Brain microvascular endothelial cell (primary cell): ENCODE data around the gene GALNT16.

Experiments used
- DNase-seq: peaks from one replicate; pipeline ENCODE4 v3.0.0-alpha.2; 2020
- H3K27ac ChIP-seq: fragments of 250-450 bp; sonication (Bioruptor Pico); 2 replicates; pipeline ENCODE4 v1.5.1; 2020; ENCODE audit warnings: mild to moderate bottlenecking, moderate library complexity
- H3K27me3 ChIP-seq: fragments of 250-450 bp; sonication (Bioruptor Pico); replicated peaks from 2 replicates; pipeline ENCODE4 v1.5.1; 2020; ENCODE audit warnings: mild to moderate bottlenecking
- H3K36me3 ChIP-seq: fragments of 250-450 bp; sonication (Bioruptor Pico); replicated peaks from 2 replicates; pipeline ENCODE4 v1.5.1; 2020; ENCODE audit warnings: mild to moderate bottlenecking
- H3K4me3 ChIP-seq: 2 replicates; pipeline ENCODE4 v1.5.1; 2011; ENCODE audit warnings: low read depth, mild to moderate bottlenecking, control low read depth, low read length, moderate library complexity
- CTCF ChIP-seq: IDR thresholded peaks from 2 replicates; pipeline ENCODE4 v1.5.1; 2011; ENCODE audit warnings: low read depth, mild to moderate bottlenecking, moderate library complexity, low read length, control low read depth, inconsistent platforms; ENCODE audit errors: missing control alignments
- in situ Hi-C: cut with HindIII; loops from 2 replicates; pipeline ENCODE4 v1.10.0; 2017; ENCODE audit warnings: low sequenced_read_pairs, low pct_ligation_motif_present

Gene GALNT16

GRCh38 chr14:69318901-69319475 lies 59.0 kb downstream of the GALNT16 start:
- no peak overlapping the region for H3K4me3 ChIP-seq
- DNase-seq: no peak
- no peak overlapping the region for H3K27ac ChIP-seq
- no peak for TF ChIP-seq CTCF
- H3K36me3 ChIP-seq: no peaks in the 10 kb centered on the region
- in situ Hi-C loops: no loop called here
- no peaks in the 10 kb centered on the region for H3K27me3 ChIP-seq

GRCh38 chr14:69319911-69320310 lies 60.0 kb downstream of the GALNT16 start:
- no peak for DNase-seq
- in situ Hi-C loops: no loop called here
- no peaks in the 10 kb centered on the region for H3K27me3 ChIP-seq

GRCh38 chr14:69320581-69321365 lies 60.8 kb downstream of the GALNT16 start:
- Histone ChIP-seq H3K4me3 (no peak overlapping the region), H3K36me3 (no peaks in the 10 kb centered on the region), H3K27ac (no peak overlapping the region), H3K27me3 (no peaks in the 10 kb centered on the region)
- in situ Hi-C loops: no loop called here
- no peak for DNase-seq
- no peak for TF ChIP-seq CTCF

More at GRCh38 chr14:69319911-69320310, 60.0 kb downstream of the GALNT16 start:
- Histone ChIP-seq H3K4me3 (no peak overlapping the region), H3K36me3 (no peaks in the 10 kb centered on the region), H3K27ac (no peak overlapping the region)
- no peak for TF ChIP-seq CTCF

GRCh38 chr14:69321601-69322330 lies 61.8 kb downstream of the GALNT16 start:
- TF ChIP-seq CTCF: no peak
- in situ Hi-C loops: no loop called here
- H3K27me3 ChIP-seq: no peaks in the 10 kb centered on the region
- DNase-seq: no peak
- no peak overlapping the region for H3K27ac ChIP-seq
- H3K4me3 ChIP-seq: no peak overlapping the region
- H3K36me3 ChIP-seq: no peaks in the 10 kb centered on the region

- in situ Hi-C loops: no loop called here
- DNase-seq: no peak
- no peaks in the 10 kb centered on the region for H3K36me3 ChIP-seq
- no peak for TF ChIP-seq CTCF
- no peak overlapping the region for H3K27ac ChIP-seq
- H3K4me3 ChIP-seq: no peak overlapping the region
- no peaks in the 10 kb centered on the region for H3K27me3 ChIP-seq
Measured at GRCh38 chr14:69323266-69323998, 63.5 kb downstream of the GALNT16 start.
